ENCODE results near the gene ZC3H18.

- no peak for TF ChIP-seq CTCF (conservative IDR thresholded peaks at IDR 0.05; ENCODE audit: low read depth in 2 of 2)
- TF ChIP-seq EZH2phosphoT487 (IDR thresholded peaks at IDR 0.05; ENCODE audit: unreplicated experiment), result no peak
- TF ChIP-seq EZH2 (IDR thresholded peaks at IDR 0.05; ENCODE audit: low read depth, unreplicated experiment), result no peak
- TF ChIP-seq STAT1 (IDR thresholded peaks at IDR 0.05; ENCODE audit: unreplicated experiment), result no peak
- TF ChIP-seq ZNF114 (CRISPR knock-in tag; IDR thresholded peaks at IDR 0.05), result no peak
- TF ChIP-seq ETS1 (IDR thresholded peaks at IDR 0.05), result no peak
- TF ChIP-seq POLR2AphosphoS5 (IDR thresholded peaks at IDR 0.05; ENCODE audit: low read depth), result no peak
- TF ChIP-seq ZNF331 (CRISPR knock-in tag; IDR thresholded peaks at IDR 0.05; ENCODE audit: low read depth), result no peak
- no peak for TF ChIP-seq CREB1 (CRISPR knock-in tag; IDR thresholded peaks at IDR 0.05; ENCODE audit: low read depth)
Measured at GRCh38 chr16:88556294-88556988, 13.8 kb upstream of the ZC3H18 start.
